VCaP (cell line): ENCODE results near the gene RFX4.

Source experiments
- H3K27ac ChIP-seq: fragments of 450-650 bp; 2 replicates; pipeline ENCODE4 v1.5.1; 2017
- CTCF ChIP-seq: fragments of 450-650 bp; conservative IDR thresholded peaks from 2 replicates; pipeline ENCODE4 v1.5.1; 2017; ENCODE audit warnings: mild to moderate bottlenecking, moderate library complexity

Gene RFX4

GRCh38 chr12:106747973-106748436, 165.2 kb downstream of the RFX4 start:
- no peak for TF ChIP-seq CTCF
- H3K27ac ChIP-seq = no peak overlapping the region

GRCh38 chr12:106750524-106750923, 167.7 kb downstream of the RFX4 start:
- TF ChIP-seq CTCF = no peak
- H3K27ac ChIP-seq = no peak overlapping the region

GRCh38 chr12:106753526-106753925, 170.7 kb downstream of the RFX4 start:
- TF ChIP-seq CTCF = no peak
- H3K27ac ChIP-seq = no peak overlapping the region

- TF ChIP-seq CTCF = no peak
- H3K27ac ChIP-seq = no peak overlapping the region
Observed at GRCh38 chr12:106754331-106754730, 171.5 kb downstream of the RFX4 start.

- H3K27ac ChIP-seq = no peak overlapping the region
- no peak for TF ChIP-seq CTCF
Observed at GRCh38 chr12:106757623-106758348, 175.0 kb downstream of the RFX4 start.

- no peak for TF ChIP-seq CTCF
- H3K27ac ChIP-seq = no peak overlapping the region
Observed at GRCh38 chr12:106758349-106759110, 175.7 kb downstream of the RFX4 start.

GRCh38 chr12:106759526-106760183, 176.9 kb downstream of the RFX4 start:
- no peak for TF ChIP-seq CTCF
- H3K27ac ChIP-seq = no peak overlapping the region
